ENCODE results near the gene LMX1B.

GRCh38 chr9:126578029-126578428 lies 35.7 kb upstream of the LMX1B start:
- TF ChIP-seq CTCF (IDR thresholded peaks at IDR 0.05 in 8 of 11, conservative IDR thresholded peaks at IDR 0.05 in 3 of 11) (no peak), POLR2A (IDR thresholded peaks at IDR 0.05) (no peak)

Measured in spleen (tissue), 7 donors.